Colonic mucosa (tissue), 4 donors: ENCODE measurements around the gene TRPC3. TPM values are rescaled to one million over a fixed set of nuclear protein-coding genes. Genes with fewer than 3 reads are reported as not detected.

ENCODE experiments used
- DNase-seq: peaks from one replicate; pipeline ENCODE4 v3.0.0-alpha.2; 2020
- H3K27ac ChIP-seq: fragments of 200-600 bp; one replicate; pipeline ENCODE4 v1.8.0; 2021
- H3K27me3 ChIP-seq: fragments of 200-600 bp; one replicate; pipeline ENCODE4 v1.8.0; 2021
- H3K36me3 ChIP-seq: fragments of 200-600 bp; one replicate; pipeline ENCODE4 v1.8.0; 2021
- H3K4me1 ChIP-seq: fragments of 200-600 bp; one replicate; pipeline ENCODE4 v1.8.0; 2021; ENCODE audit warnings: mild to moderate bottlenecking
- H3K4me3 ChIP-seq: fragments of 200-600 bp; one replicate; pipeline ENCODE4 v1.8.0; 2021
- H3K9ac ChIP-seq, 2 donors: one replicate each; pipeline ENCODE4 v1.7.0; 2013; ENCODE audit warnings: control low read depth in 2 of 2, low read depth in 2 of 2, low read length in 2 of 2
- H3K9me3 ChIP-seq: fragments of 200-600 bp; one replicate; pipeline ENCODE4 v1.8.0; 2021
- CTCF ChIP-seq: fragments of 200-600 bp; IDR thresholded peaks from one replicate; pipeline ENCODE4 v1.8.0; 2022; ENCODE audit warnings: antibody characterized with exemption, mild to moderate bottlenecking
- intact Hi-C: fragments of 100-400 bp; cut with DNase I; formaldehyde crosslinking; loops from one replicate; pipeline ENCODE4 v1.14.1; 2022
- total RNA-seq, 2 donors: library from RNA; stranded (reverse); fragmentation: NEBNext Ultra II Directional in 1 of 2; extraction: Animal tissue kit (Norgen Biotek cat#: 25700) in 1 of 2; gene quantifications; one replicate each; pipeline ENCODE4 v1.2.1, GENCODE V29; 2021
- donor health status: healthy.
- donor health status: DM: no; HTN: no; CAD: no.
- donor health status: DM: no; HTN: no; CAD: no.

Gene TRPC3
- total RNA-seq, 2 donors from 2014 or later: 0.15 TPM; not detected in 1

GRCh38 chr4:121898150-121898549 lies 53.7 kb downstream of the TRPC3 start:
- Histone ChIP-seq H3K36me3 (no peaks in the 10 kb centered on the region), H3K4me1 (no peaks in the 10 kb centered on the region), H3K27ac (no peak overlapping the region), H3K9ac (no peak overlapping the region), H3K9me3 (no peaks in the 10 kb centered on the region), H3K27me3 (no peaks in the 10 kb centered on the region), H3K4me3 (no peak overlapping the region)
- no peak for TF ChIP-seq CTCF
- intact Hi-C loops: no loop called here
- no peak for DNase-seq

GRCh38 chr4:121888134-121888533 lies 63.7 kb downstream of the TRPC3 start:
- Histone ChIP-seq H3K27me3 (no peaks in the 10 kb centered on the region), H3K4me3 (no peak overlapping the region), H3K9me3 (no peaks in the 10 kb centered on the region), H3K36me3 (no peaks in the 10 kb centered on the region), H3K27ac (no peak overlapping the region), H3K9ac (no peak overlapping the region), H3K4me1 (no peaks in the 10 kb centered on the region)
- TF ChIP-seq CTCF: no peak
- intact Hi-C loops: no loop called here
- no peak for DNase-seq

- no peaks in the 10 kb centered on the region for H3K9me3 ChIP-seq
- intact Hi-C loops: no loop called here
- no peak for TF ChIP-seq CTCF
- no peak for DNase-seq
- no peak overlapping the region for H3K27ac ChIP-seq
- no peaks in the 10 kb centered on the region for H3K36me3 ChIP-seq
- no peak overlapping the region for H3K4me3 ChIP-seq
- H3K9ac ChIP-seq: no peak overlapping the region
- no peaks in the 10 kb centered on the region for H3K4me1 ChIP-seq
- H3K27me3 ChIP-seq: no peaks in the 10 kb centered on the region
Measured at GRCh38 chr4:121885115-121885514, 66.7 kb downstream of the TRPC3 start.

- Histone ChIP-seq H3K4me1 (no peaks in the 10 kb centered on the region), H3K4me3 (no peak overlapping the region), H3K9me3 (no peaks in the 10 kb centered on the region), H3K36me3 (no peaks in the 10 kb centered on the region), H3K27me3 (no peaks in the 10 kb centered on the region), H3K27ac (no peak overlapping the region), H3K9ac (no peak overlapping the region)
- intact Hi-C loops: no loop called here
- DNase-seq: no peak
- TF ChIP-seq CTCF: no peak
Measured at GRCh38 chr4:121881158-121881557, 70.7 kb downstream of the TRPC3 start.

- H3K4me3 ChIP-seq: no peak overlapping the region
Measured at GRCh38 chr4:121879135-121879534, 72.7 kb downstream of the TRPC3 start.

More at GRCh38 chr4:121879135-121879534, 72.7 kb downstream of the TRPC3 start:
- Histone ChIP-seq H3K9me3 (no peaks in the 10 kb centered on the region), H3K9ac (no peak overlapping the region), H3K27me3 (no peaks in the 10 kb centered on the region), H3K4me1 (no peaks in the 10 kb centered on the region), H3K36me3 (no peaks in the 10 kb centered on the region), H3K27ac (no peak overlapping the region)
- DNase-seq: no peak
- intact Hi-C loops: no loop called here
- no peak for TF ChIP-seq CTCF
